HL-60 (cell line): Measurements from ENCODE around the gene LEMD2.

ENCODE experiments used
- DNase-seq, 2 experiments: peaks; one replicate each; pipeline ENCODE4 v3.0.0-alpha.2; 2010 to 2020; ENCODE audit warnings: low read depth in 1 of 2, low spot score in 1 of 2
- H3K27ac ChIP-seq: fragments of 250-450 bp; sonication (Bioruptor Pico); replicated peaks from 2 replicates; pipeline ENCODE4 v1.5.1; 2020; ENCODE audit warnings: mild to moderate bottlenecking, moderate library complexity
- H3K27me3 ChIP-seq: fragments of 250-450 bp; sonication (Bioruptor Pico); 2 replicates; pipeline ENCODE4 v1.5.1; 2021; ENCODE audit warnings: mild to moderate bottlenecking, moderate library complexity; ENCODE audit not compliant: insufficient read depth, poor library complexity, severe bottlenecking
- H3K4me3 ChIP-seq: replicated peaks from 2 replicates; pipeline ENCODE4 v1.5.1; 2011; ENCODE audit warnings: mild to moderate bottlenecking, control low read depth, low read length; ENCODE audit not compliant: insufficient read depth
- CTCF ChIP-seq: IDR thresholded peaks from one replicate; pipeline ENCODE4 v1.5.1; 2011; ENCODE audit warnings: low read length, control low read depth, inconsistent platforms; ENCODE audit not compliant: insufficient read depth
- GABPA ChIP-seq: IDR thresholded peaks from 2 replicates; pipeline ENCODE4 v1.6.1; 2012; ENCODE audit warnings: low read depth
- POLR2AphosphoS5 ChIP-seq: IDR thresholded peaks from 2 replicates; pipeline ENCODE4 v1.6.1; 2012; ENCODE audit warnings: low read depth
- REST ChIP-seq: IDR thresholded peaks from 2 replicates; pipeline ENCODE4 v1.6.1; 2012; ENCODE audit warnings: low read depth; ENCODE audit not compliant: insufficient replicate concordance
- SPI1 ChIP-seq: IDR thresholded peaks from 2 replicates; pipeline ENCODE4 v1.6.1; 2012; ENCODE audit warnings: low read depth, mild to moderate bottlenecking, borderline replicate concordance

Gene LEMD2

DNA sequence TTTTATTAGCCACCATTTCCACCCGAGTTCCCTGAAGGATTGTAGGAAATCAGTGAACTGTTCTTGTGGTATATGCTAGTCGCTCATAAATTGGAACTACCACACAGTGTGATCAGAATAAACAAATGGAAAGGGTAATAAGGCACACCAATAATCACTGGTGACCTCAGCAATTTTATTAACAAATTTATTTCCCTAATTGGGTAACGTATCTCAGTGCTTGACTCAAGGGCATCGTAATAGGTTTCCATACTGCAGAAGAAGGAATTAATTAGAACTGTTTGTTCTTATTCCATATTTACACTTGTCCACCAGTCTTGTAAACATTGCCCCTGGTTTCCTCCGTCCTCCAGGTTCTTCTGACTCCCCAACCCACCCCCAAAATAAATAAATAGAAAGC lies 67.4 kb downstream of the LEMD2 start:
- peaks cover 11% of the 10 kb centered on the region for H3K27me3 ChIP-seq
- H3K27ac ChIP-seq = no peak overlapping the region
- DNase-seq = no peak
- TF ChIP-seq REST (no peak), CTCF (no peak), POLR2AphosphoS5 (no peak), SPI1 (no peak), GABPA (no peak)
- H3K4me3 ChIP-seq = no peak overlapping the region
